AG09309 (cell line): ENCODE data around the gene AGMO.

Experiments used
- DNase-seq: peaks from one replicate; pipeline ENCODE4 v3.0.0-alpha.2; 2010; ENCODE audit warnings: low read depth
- H3K4me3 ChIP-seq: 2 replicates; pipeline ENCODE4 v1.5.1; 2011; ENCODE audit warnings: mild to moderate bottlenecking, low read depth, low read length, moderate library complexity; ENCODE audit not compliant: control insufficient read depth
- TF ChIP-seq, protein P1 (sequence below): IDR thresholded peaks from 2 replicates; pipeline ENCODE4 v1.5.1; 2011; ENCODE audit warnings: mild to moderate bottlenecking, low read depth, low read length, inconsistent platforms; ENCODE audit not compliant: insufficient read depth, control insufficient read depth; ENCODE audit errors: missing control alignments

AGMO gene

GRCh38 chr7:15419596-15419995, 142.2 kb downstream of the AGMO start:
- TF ChIP-seq, protein P1, sequence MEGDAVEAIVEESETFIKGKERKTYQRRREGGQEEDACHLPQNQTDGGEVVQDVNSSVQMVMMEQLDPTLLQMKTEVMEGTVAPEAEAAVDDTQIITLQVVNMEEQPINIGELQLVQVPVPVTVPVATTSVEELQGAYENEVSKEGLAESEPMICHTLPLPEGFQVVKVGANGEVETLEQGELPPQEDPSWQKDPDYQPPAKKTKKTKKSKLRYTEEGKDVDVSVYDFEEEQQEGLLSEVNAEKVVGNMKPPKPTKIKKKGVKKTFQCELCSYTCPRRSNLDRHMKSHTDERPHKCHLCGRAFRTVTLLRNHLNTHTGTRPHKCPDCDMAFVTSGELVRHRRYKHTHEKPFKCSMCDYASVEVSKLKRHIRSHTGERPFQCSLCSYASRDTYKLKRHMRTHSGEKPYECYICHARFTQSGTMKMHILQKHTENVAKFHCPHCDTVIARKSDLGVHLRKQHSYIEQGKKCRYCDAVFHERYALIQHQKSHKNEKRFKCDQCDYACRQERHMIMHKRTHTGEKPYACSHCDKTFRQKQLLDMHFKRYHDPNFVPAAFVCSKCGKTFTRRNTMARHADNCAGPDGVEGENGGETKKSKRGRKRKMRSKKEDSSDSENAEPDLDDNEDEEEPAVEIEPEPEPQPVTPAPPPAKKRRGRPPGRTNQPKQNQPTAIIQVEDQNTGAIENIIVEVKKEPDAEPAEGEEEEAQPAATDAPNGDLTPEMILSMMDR: no peak
- no peak overlapping the region for H3K4me3 ChIP-seq
- no peak for DNase-seq

DNA sequence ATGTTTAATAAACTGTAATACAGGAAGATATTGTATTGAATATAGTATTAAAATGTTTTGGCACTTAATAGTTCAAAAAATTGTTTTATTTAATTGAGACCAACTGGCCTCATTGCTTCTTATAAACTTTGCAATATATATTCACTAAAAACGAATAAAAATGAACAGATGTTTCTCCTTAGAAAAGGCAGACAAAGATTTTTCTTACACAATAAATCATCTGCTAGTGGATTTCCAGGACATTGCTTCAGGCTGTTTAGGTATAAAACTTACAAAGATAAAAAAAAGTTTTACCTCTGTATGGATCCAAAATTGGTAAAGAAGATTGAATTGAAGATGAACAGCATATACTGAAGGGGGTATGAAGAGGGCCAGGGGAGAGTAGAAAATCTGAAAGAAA, 143.6 kb downstream of the AGMO start:
- DNase-seq: no peak
- TF ChIP-seq, protein P1: no peak
- H3K4me3 ChIP-seq: no peak overlapping the region

DNA sequence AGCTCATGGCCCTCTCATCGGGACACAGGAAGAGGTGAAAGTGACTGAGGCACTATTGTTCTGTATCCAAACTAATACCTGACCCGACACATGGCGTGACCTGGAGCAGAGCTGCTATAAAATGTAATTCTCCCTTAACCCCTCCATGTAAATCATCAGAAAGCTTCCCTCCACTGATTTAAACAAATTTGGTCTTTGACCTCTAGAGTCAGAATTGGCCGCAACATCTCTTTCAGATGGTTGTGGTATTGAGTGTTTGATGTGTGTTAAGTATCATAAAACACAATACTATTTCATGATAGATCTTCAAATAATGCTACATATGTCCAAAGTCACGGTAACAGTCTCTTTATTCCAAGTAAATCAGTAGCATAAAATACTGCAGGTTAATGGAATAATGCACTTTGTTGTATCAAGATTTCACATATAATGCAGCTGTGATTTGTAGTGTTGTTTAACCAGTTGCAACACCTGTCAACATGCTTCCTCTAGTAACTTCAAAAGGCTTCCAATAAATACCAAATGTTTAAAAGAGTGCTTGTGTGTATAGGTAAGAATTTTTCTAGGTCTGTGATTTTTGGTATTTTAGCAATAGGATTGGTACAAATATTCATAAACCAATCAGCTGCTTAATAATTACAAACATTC, 144.3 kb downstream of the AGMO start:
- no peak overlapping the region for H3K4me3 ChIP-seq
- DNase-seq: no peak
- TF ChIP-seq, protein P1: no peak

GRCh38 chr7:15411019-15411418, 150.8 kb downstream of the AGMO start:
- no peak for DNase-seq
- H3K4me3 ChIP-seq: no peak overlapping the region
- TF ChIP-seq, protein P1: no peak

GRCh38 chr7:15407910-15408309, 153.9 kb downstream of the AGMO start:
- DNase-seq: no peak
- no peak overlapping the region for H3K4me3 ChIP-seq
- TF ChIP-seq, protein P1: no peak

DNA sequence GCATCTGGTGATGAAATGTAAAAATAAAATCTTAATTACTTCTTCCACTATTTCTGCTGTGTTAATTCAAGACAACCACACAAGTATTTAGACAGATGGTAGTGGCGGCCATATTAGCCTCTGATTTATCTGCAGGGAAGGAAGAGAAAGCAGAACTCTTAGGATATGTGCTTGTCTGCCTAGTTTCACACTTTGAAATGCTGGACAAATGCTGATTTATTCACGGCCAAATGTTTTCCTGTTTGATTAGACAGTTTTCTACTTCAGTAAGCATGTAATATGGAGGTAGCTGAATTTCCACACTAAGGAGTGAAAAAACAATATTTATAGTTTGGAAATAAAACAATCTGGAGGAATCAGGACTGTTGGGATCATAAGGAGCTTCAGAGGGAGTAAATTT, 158.1 kb downstream of the AGMO start:
- TF ChIP-seq, protein P1: no peak
- no peak overlapping the region for H3K4me3 ChIP-seq
- DNase-seq: no peak

DNA sequence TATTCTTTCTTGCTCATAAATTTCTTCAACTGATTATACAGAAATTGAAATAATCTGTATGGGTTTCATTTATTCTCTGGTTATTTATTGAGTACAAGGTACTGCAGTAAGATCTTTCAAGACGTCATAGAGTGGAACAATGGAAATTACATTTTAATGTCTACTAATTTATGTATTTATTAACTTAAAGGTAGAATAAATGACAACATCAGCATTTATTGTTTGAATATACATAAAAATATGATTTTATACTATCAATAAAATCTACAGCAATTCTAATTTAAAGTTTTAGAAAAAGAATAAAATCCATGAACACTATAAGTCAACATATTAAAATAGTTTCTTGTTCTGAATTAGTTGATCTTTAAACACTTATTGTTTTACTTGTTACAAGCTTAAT, 158.5 kb downstream of the AGMO start:
- DNase-seq: no peak
- TF ChIP-seq, protein P1: no peak
- no peak overlapping the region for H3K4me3 ChIP-seq
